Mucosa of descending colon (tissue), 3 donors: ENCODE results near the gene MVD. TPM values are rescaled to one million over a fixed set of nuclear protein-coding genes. Genes with fewer than 3 reads are reported as not detected.
A peak's percentile ranks its signal among the peaks of the same experiment; 100 is the strongest.

Experiments used
- ATAC-seq: fragments of 200-7000 bp; cut with Tn5 transposase; one replicate; pipeline ENCODE4 v1.9.1; 2020; ENCODE audit warnings: mild to moderate bottlenecking, moderate library complexity
- DNase-seq, 3 donors: peaks; one replicate each; pipeline ENCODE4 v3.0.0-alpha.2; 2020
- H3K36me3 ChIP-seq: fragments of 200-600 bp; one replicate; pipeline ENCODE4 v1.8.0; 2021; ENCODE audit warnings: low read depth, mild to moderate bottlenecking
- H3K4me1 ChIP-seq: fragments of 200-600 bp; one replicate; pipeline ENCODE4 v1.8.0; 2021; ENCODE audit warnings: low read depth, mild to moderate bottlenecking
- H3K4me3 ChIP-seq: fragments of 200-600 bp; one replicate; pipeline ENCODE4 v1.8.0; 2021; ENCODE audit warnings: mild to moderate bottlenecking
- H3K9me3 ChIP-seq: fragments of 200-600 bp; one replicate; pipeline ENCODE4 v1.8.0; 2021; ENCODE audit warnings: mild to moderate bottlenecking
- CTCF ChIP-seq: fragments of 200-600 bp; IDR thresholded peaks from one replicate; pipeline ENCODE4 v1.8.0; 2022; ENCODE audit warnings: antibody characterized with exemption, mild to moderate bottlenecking
- intact Hi-C, 2 donors: fragments of 100-400 bp; cut with DNase I in 1 of 2; cut with micrococcal nuclease in 1 of 2; formaldehyde crosslinking; loops; one replicate each; pipeline versions ENCODE4 v1.11.0 to v1.11.1; 2022; cut with DNase I, micrococcal nuclease
- total RNA-seq, 3 donors: library from RNA; stranded (reverse); fragmentation: NEBNext Ultra II Directional in 2 of 3; extraction: Animal tissue kit (Norgen Biotek cat#: 25700) in 2 of 3; gene quantifications; one replicate each; pipeline versions ENCODE4 v1.2.1 to v1.2.4, GENCODE V29; 2021 to 2023
- donor health status: DM: no; HTN: no; CAD: no; lungs with moderate emphysema.
- donor health status: DM: no; HTN: no; CAD: no.
- donor health status: DM: no; HTN: yes; CAD: no.

MVD gene
- total RNA-seq, 3 donors from 2014 or later: 42.7 to 89.5 (median 72.5) TPM

GRCh38 chr16:88638323-88639230 is 24.3 kb downstream of the MVD start, which contains the start of gene IL17C:
IL17C (plus strand) TSS chr16:88638572; CDS start chr16:88638642, 70 bp downstream.
- TF ChIP-seq CTCF: no peak
- Histone ChIP-seq H3K4me3 (no peak within 1 kb of the TSS), H3K9me3 (no peaks in the 10 kb centered on the region), H3K4me1 (peaks cover 23% of the 10 kb centered on the region), H3K36me3 (no peaks in the 10 kb centered on the region)
- ATAC-seq (peak; percentile 64), DNase-seq (peak; percentile 82 to 90 (median 83))
- intact Hi-C loops: no loop called here

GRCh38 chr16:88636488-88637265 is 26.2 kb downstream of the MVD start:
- no peaks in the 10 kb centered on the region for H3K9me3 ChIP-seq
- H3K4me1 ChIP-seq: peaks cover 23% of the 10 kb centered on the region
- intact Hi-C loops: no loop called here
- no peak for TF ChIP-seq CTCF
- peak in 1 of 3 donors; percentile 40 for DNase-seq
- no peak for ATAC-seq
- no peak overlapping the region for H3K4me3 ChIP-seq
- no peaks in the 10 kb centered on the region for H3K36me3 ChIP-seq

- H3K4me3 ChIP-seq: no peak overlapping the region
- H3K4me1 ChIP-seq: peaks cover 23% of the 10 kb centered on the region
- no peaks in the 10 kb centered on the region for H3K9me3 ChIP-seq
- ATAC-seq (no peak), DNase-seq (peak in 1 of 3 donors; percentile 29)
- no peaks in the 10 kb centered on the region for H3K36me3 ChIP-seq
- intact Hi-C loops: no loop called here
- TF ChIP-seq CTCF: no peak
Measured at GRCh38 chr16:88635671-88636319, 27.1 kb downstream of the MVD start.

GRCh38 chr16:88634994-88635670 is 27.8 kb downstream of the MVD start:
- no peaks in the 10 kb centered on the region for H3K9me3 ChIP-seq

More at GRCh38 chr16:88634994-88635670, 27.8 kb downstream of the MVD start:
- ATAC-seq: no peak
- no peak for TF ChIP-seq CTCF
- intact Hi-C loops: no loop called here
- peaks cover 23% of the 10 kb centered on the region for H3K4me1 ChIP-seq
- DNase-seq: peak in 1 of 3 donors; percentile 37
- H3K36me3 ChIP-seq: no peaks in the 10 kb centered on the region
- no peak overlapping the region for H3K4me3 ChIP-seq
